Heart right ventricle (tissue), 16 donors: Measurements from ENCODE around the gene GRIN2A. TPM values are rescaled to one million over a fixed set of nuclear protein-coding genes. Genes with fewer than 3 reads are reported as not detected.

Experiments
- ATAC-seq, 8 donors: fragments of 200-7000 bp; cut with Tn5 transposase; one replicate each; pipeline ENCODE4 v1.9.1; 2020; ENCODE audit warnings: mild to moderate bottlenecking in 8 of 8, moderate library complexity in 8 of 8, moderate number of reproducible peaks in 1 of 8
- DNase-seq, 2 donors: peaks; one replicate each; pipeline ENCODE4 v3.0.0-alpha.2; 2020
- H3K27ac ChIP-seq, 10 donors: fragments of 200-600 bp; sonication (generic) in 2 of 10; one replicate each; pipeline versions ENCODE4 v1.5.0 to v1.8.0; 2020 to 2022; ENCODE audit warnings: mild to moderate bottlenecking in 3 of 10
- H3K27me3 ChIP-seq, 7 donors: fragments of 200-600 bp; one replicate each; pipeline ENCODE4 v1.8.0; 2021 to 2022; ENCODE audit warnings: mild to moderate bottlenecking in 2 of 7
- H3K36me3 ChIP-seq, 9 donors: fragments of 200-600 bp; sonication (generic) in 1 of 9; one replicate each; pipeline versions ENCODE4 v1.5.0 to v1.8.0; 2020 to 2022; ENCODE audit warnings: mild to moderate bottlenecking in 2 of 9
- H3K4me1 ChIP-seq, 9 donors: fragments of 200-600 bp; sonication (generic) in 1 of 9; one replicate each; pipeline versions ENCODE4 v1.5.0 to v1.8.0; 2020 to 2022; ENCODE audit warnings: mild to moderate bottlenecking in 4 of 9
- H3K4me3 ChIP-seq, 10 donors: fragments of 200-600 bp; sonication (generic) in 2 of 10; one replicate each; pipeline versions ENCODE4 v1.5.0 to v1.8.0; 2020 to 2022; ENCODE audit warnings: mild to moderate bottlenecking in 7 of 10, moderate library complexity in 2 of 10
- H3K9me3 ChIP-seq, 11 donors: fragments of 200-600 bp in 10 of 11; sonication (generic) in 2 of 11; one replicate each; pipeline versions ENCODE4 v1.5.0 to v1.8.0; 2013 to 2022; ENCODE audit warnings: mild to moderate bottlenecking in 2 of 11, control low read depth in 1 of 11, moderate library complexity in 1 of 11
- CTCF ChIP-seq, 9 donors: fragments of 200-600 bp; sonication (generic) in 2 of 9; IDR thresholded peaks; one replicate each; pipeline versions ENCODE4 v1.5.0 to v1.8.0; 2021 to 2022; ENCODE audit warnings: antibody characterized with exemption in 9 of 9, mild to moderate bottlenecking in 5 of 9, moderate library complexity in 1 of 9
- WGBS, 2 donors: extraction: QIAGEN DNeasy Blood & Tissue Kit; methylation state at CpG; one replicate each; pipeline ENCODE4 v1.1.7; 2013; ENCODE audit warnings: inconsistent platforms in 1 of 2; 5-methylcytosine and 5-hydroxymethylcytosine counted together
- intact Hi-C, 10 donors: fragments of 100-400 bp; cut with DNase I; formaldehyde crosslinking; loops; one replicate each; pipeline versions ENCODE4 v1.11.1 to v1.14.2; 2022
- polyA plus RNA-seq, 2 donors: library from polyadenylated mRNA; stranded (reverse); fragments of 200-250 nt; gene quantifications; one replicate each; pipeline ENCODE4 v1.2.3, GENCODE V29; 2013
- total RNA-seq, 10 donors: library from RNA; stranded (reverse); fragmentation: NEBNext Ultra II Directional in 3 of 10; extraction: Animal tissue kit (Norgen Biotek cat#: 25700) in 3 of 10; gene quantifications; one replicate each; pipeline versions ENCODE4 v1.2.1 to v1.2.4, GENCODE V29; 2021 to 2023
- donor health status: Arrhythmogenic right ventricular cardiomyopathy.
- donor health status: ischemic (EF 13 %, LVEDD 7.1; RV severe dilation, severe dysfunction).
- donor health status: healthy with polysubstance abuse.
- donor health status: DM: no; HTN: yes; CAD: no.
- donor health status: DM: no; HTN: no; CAD: no.
- donor health status: ischemic (EF 25% LVEDD 6.9; RV normal size, moderate dysfunction).
- donor health status: ischemic (EF 25% LVEDD 5.7; RV mildly dilated, moderate dysfunction).
- donor health status: healthy.
- donor health status: DM: yes; HTN: yes; CAD: no.
- donor health status: Ischemic cardiomyopathy.
- donor health status: ischemic (EF 35%, LVEDD 5.7; RV mildly dilated, moderate dysfunction).
- donor health status: nonischemic (EF 11% LVEDD 7.7; RV severe dilation, severe dysfunction).
- donor health status: DM: yes; HTN: yes; CAD: no.
- donor health status: PGD.
- donor health status: ischemic (EF 29% LVEDD 5.4; RV normal size, mild dysfunction).
- donor health status: nonischemic (EF 23%, LVEDD 6.1; RV moderate dilation, normal function).

Gene GRIN2A
- total and polyA plus RNA-seq, 12 donors = 0.01 to 11.7 (median 4.7) TPM

GRCh38 chr16:10039220-10040096 is 142.8 kb downstream of the GRIN2A start:
- DNase-seq (peak; percentile 17 to 18), ATAC-seq (peak in 3 of 8 donors; percentile 66 to 87 (median 70))
- H3K4me3 ChIP-seq = peak overlapping the region in 9 of 10 donors; percentile 5 to 41 (median 18)
- no peak overlapping the region for H3K27ac ChIP-seq
- intact Hi-C loops = loop anchor here in 4 of 10 donors (5.0 to 10.0 kb wide), 4 partner anchors 105 to 385 kb away; partner anchors contain the start of gene GRIN2A (in 1 of the 4)
- no peaks in the 10 kb centered on the region for H3K36me3 ChIP-seq
- peaks cover 0 to 6% (median 0%) of the 10 kb centered on the region in 11 donors for H3K9me3 ChIP-seq
- peaks cover 0 to 8% (median 0%) of the 10 kb centered on the region in 9 donors for H3K4me1 ChIP-seq
- peak in 8 of 9 donors; percentile 6 to 54 (median 32) for TF ChIP-seq CTCF (IDR thresholded peaks at IDR 0.05)
- H3K27me3 ChIP-seq = peaks cover 0 to 38% (median 20%) of the 10 kb centered on the region in 7 donors
- 2 to 9% methylated on average over 24 to 28 of the region's 28 CpGs for WGBS, 2 donors

GRCh38 chr16:10037751-10038150 is 144.5 kb downstream of the GRIN2A start:
- no peak overlapping the region for H3K4me3 ChIP-seq
- no peak for TF ChIP-seq CTCF (IDR thresholded peaks at IDR 0.05)
- peaks cover 0 to 6% (median 0%) of the 10 kb centered on the region in 11 donors for H3K9me3 ChIP-seq
- H3K36me3 ChIP-seq = no peaks in the 10 kb centered on the region
- DNase-seq = no peak
- 91 to 92% methylated on average over 4 of the region's 4 CpGs for WGBS, 2 donors
- intact Hi-C loops = loop anchor here in 2 of 10 donors (5.0 to 10.0 kb wide), 2 partner anchors 145 to 383 kb away; partner anchors contain the start of gene GRIN2A (in 1 of the 2)
- peaks cover 0 to 8% (median 0%) of the 10 kb centered on the region in 9 donors for H3K4me1 ChIP-seq
- no peak for ATAC-seq
- H3K27me3 ChIP-seq = peaks cover 0 to 38% (median 21%) of the 10 kb centered on the region in 7 donors
- H3K27ac ChIP-seq = no peak overlapping the region

DNA sequence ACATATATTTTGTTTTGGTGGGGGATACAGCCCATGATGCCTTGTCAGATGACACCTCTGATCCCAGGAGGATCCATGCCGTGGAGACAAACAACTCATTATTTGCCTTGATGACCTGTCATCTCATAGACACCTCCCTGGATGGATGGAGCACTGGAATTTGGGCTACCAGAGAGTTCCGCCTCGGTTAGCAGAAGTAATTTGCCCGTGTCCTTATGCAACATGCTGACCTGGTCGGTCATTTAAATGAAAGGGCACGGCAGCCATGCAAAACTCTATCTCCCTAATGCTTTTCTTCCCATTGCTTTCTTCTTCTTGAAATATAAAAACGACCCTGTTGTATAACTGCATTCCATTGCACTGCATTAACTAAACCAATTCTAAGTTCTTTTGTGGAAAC is 145.3 kb downstream of the GRIN2A start:
- Histone ChIP-seq H3K27ac (no peak overlapping the region), H3K4me1 (peaks cover 0 to 8% (median 0%) of the 10 kb centered on the region in 9 donors), H3K9me3 (peaks cover 0 to 5% (median 0%) of the 10 kb centered on the region in 11 donors), H3K27me3 (peaks cover 0 to 35% (median 24%) of the 10 kb centered on the region in 7 donors), H3K4me3 (no peak overlapping the region), H3K36me3 (no peaks in the 10 kb centered on the region)
- TF ChIP-seq CTCF (IDR thresholded peaks at IDR 0.05) = no peak
- DNase-seq (no peak), ATAC-seq (no peak)
- WGBS, 2 donors = 74 to 77% methylated on average over 7 of the region's 7 CpGs
- intact Hi-C loops = loop anchor here in 2 of 10 donors (5.0 to 10.0 kb wide), 2 partner anchors 145 to 382 kb away; partner anchors contain the start of gene GRIN2A (in 1 of the 2)

DNA sequence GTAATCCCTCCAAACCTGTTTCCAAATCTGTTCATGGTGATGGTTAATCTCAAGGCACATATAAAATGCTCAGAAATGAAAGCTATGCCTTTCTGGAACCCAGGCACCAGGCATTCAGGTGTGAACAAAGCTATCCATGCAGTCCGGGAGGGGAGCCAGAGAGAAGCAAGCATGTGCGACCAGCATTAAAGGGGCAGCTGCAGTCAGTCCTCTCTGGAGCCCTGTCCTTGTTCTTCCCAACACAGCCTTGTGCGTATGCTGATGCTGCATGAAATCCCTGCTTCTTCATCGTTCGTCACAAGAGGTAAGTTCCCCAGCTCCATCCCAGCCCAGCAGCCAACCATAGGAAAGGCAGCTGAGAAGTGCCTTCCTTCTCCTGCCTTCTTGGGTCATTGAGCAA is 148.7 kb downstream of the GRIN2A start:
- no peak for TF ChIP-seq CTCF (IDR thresholded peaks at IDR 0.05)
- intact Hi-C loops = loop anchor here in 2 of 10 donors (2.0 to 10.0 kb wide), 2 partner anchors 147 to 379 kb away; no protein-coding TSS in a partner anchor
- WGBS, 2 donors = 73 to 75% methylated on average over 5 of the region's 5 CpGs

More for the DNA sequence above, 148.7 kb downstream of the GRIN2A start:
- no peak for DNase-seq
- peaks cover 0 to 5% (median 0%) of the 10 kb centered on the region in 11 donors for H3K9me3 ChIP-seq
- ATAC-seq = no peak
- H3K27ac ChIP-seq = no peak overlapping the region
- no peaks in the 10 kb centered on the region for H3K36me3 ChIP-seq
- H3K4me1 ChIP-seq = no peaks in the 10 kb centered on the region
- no peak overlapping the region for H3K4me3 ChIP-seq
- H3K27me3 ChIP-seq = peaks cover 0 to 22% (median 7%) of the 10 kb centered on the region in 7 donors
